ENCODE data around the gene IKBKE. TPM values are rescaled to one million over a fixed set of nuclear protein-coding genes. Genes with fewer than 3 reads are reported as not detected.

IKBKE gene
- total RNA-seq, 1 experiment from 2014 or later, result 6.4 TPM

GRCh38 chr1:206455666-206456344 lies 14.5 kb upstream of the IKBKE start:
- ChIA-PET POLR2A (no interaction called here), CTCF (no interaction called here)
- H3K36me3 ChIP-seq (ENCODE audit: control insufficient read depth, insufficient read depth, low read length), result no peaks in the 10 kb centered on the region; the same call in none of the 2 replicates
- TF ChIP-seq POLR2AphosphoS5 (IDR thresholded peaks at IDR 0.05; ENCODE audit: low read depth, low read length) (no peak), SIN3A (IDR thresholded peaks at IDR 0.05; ENCODE audit: borderline replicate concordance, insufficient read depth, low read depth, low read length) (no peak), CTCF (IDR thresholded peaks at IDR 0.05) (no peak), TCF7L2 (IDR thresholded peaks at IDR 0.05; ENCODE audit: low read depth, low read length) (no peak), REST (IDR thresholded peaks at IDR 0.05; ENCODE audit: insufficient read depth in 1 of 2, low read depth in 2 of 2, low read length in 1 of 2) (no peak)
- intact Hi-C loops (cut with micrococcal nuclease; ENCODE audit: unreplicated experiment) (no loop called here), in situ Hi-C loops (cut with HindIII; ENCODE audit: low pct_unique_long_range_greater_than_20kb, low sequenced_read_pairs) (no loop called here)
- BruUV-seq (replicated peaks), result no TSS peak
- no peak for DNase-seq (ENCODE audit: low read depth, low spot score)
- H3K4me3 ChIP-seq (ENCODE audit: low read depth in 2 of 2, low read length in 2 of 2), result no peak overlapping the region
- no peak for ATAC-seq
- H3K27ac ChIP-seq (ENCODE audit: low read length), result no peak overlapping the region
- no peaks in the 10 kb centered on the region for H3K4me1 ChIP-seq (ENCODE audit: control insufficient read depth, insufficient read depth, low read length)
- H3K27me3 ChIP-seq (ENCODE audit: control insufficient read depth, insufficient read depth, low read length), result no peaks in the 10 kb centered on the region
- no peaks in the 10 kb centered on the region for H3K9me3 ChIP-seq (ENCODE audit: control insufficient read depth, insufficient read depth, low read depth, low read length)

GRCh38 chr1:206456577-206457370 lies 13.5 kb upstream of the IKBKE start:
- no peak for ATAC-seq
- BruUV-seq (replicated peaks), result no TSS peak
- no peak overlapping the region for H3K27ac ChIP-seq (ENCODE audit: low read length)
- POLR2A ChIA-PET, result no interaction called here
- no peaks in the 10 kb centered on the region for H3K9me3 ChIP-seq (ENCODE audit: control insufficient read depth, insufficient read depth, low read depth, low read length)
- no peak for DNase-seq (ENCODE audit: low read depth, low spot score)
- no peaks in the 10 kb centered on the region for H3K27me3 ChIP-seq (ENCODE audit: control insufficient read depth, insufficient read depth, low read length)
- CTCF ChIA-PET, result no interaction called here
- H3K4me1 ChIP-seq (ENCODE audit: control insufficient read depth, insufficient read depth, low read length), result no peaks in the 10 kb centered on the region
- in situ Hi-C loops (cut with HindIII; ENCODE audit: low pct_unique_long_range_greater_than_20kb, low sequenced_read_pairs) (no loop called here), intact Hi-C loops (cut with micrococcal nuclease; ENCODE audit: unreplicated experiment) (no loop called here)
- TF ChIP-seq REST (IDR thresholded peaks at IDR 0.05; ENCODE audit: insufficient read depth in 1 of 2, low read depth in 2 of 2, low read length in 1 of 2), result no peak
- no peak for TF ChIP-seq TCF7L2 (IDR thresholded peaks at IDR 0.05; ENCODE audit: low read depth, low read length)
- TF ChIP-seq SIN3A (IDR thresholded peaks at IDR 0.05; ENCODE audit: borderline replicate concordance, insufficient read depth, low read depth, low read length), result no peak
- TF ChIP-seq POLR2AphosphoS5 (IDR thresholded peaks at IDR 0.05; ENCODE audit: low read depth, low read length), result no peak
- TF ChIP-seq CTCF (IDR thresholded peaks at IDR 0.05), result no peak
- H3K4me3 ChIP-seq (ENCODE audit: low read depth in 2 of 2, low read length in 2 of 2), result no peak overlapping the region
- no peaks in the 10 kb centered on the region; the same call in none of the 2 replicates for H3K36me3 ChIP-seq (ENCODE audit: control insufficient read depth, insufficient read depth, low read length)
